KMS-11 (cell line): ENCODE data around the gene CHST8.

Source experiments
- H2AFZ ChIP-seq: fragments of 200-600 bp; sonication (generic); 2 replicates; pipeline ENCODE4 v1.6.1; 2016; ENCODE audit warnings: antibody characterized with exemption, mixed run types, low read depth
- H3K27ac ChIP-seq: fragments of 200-600 bp; sonication (generic); 2 replicates; pipeline ENCODE4 v1.6.1; 2016; ENCODE audit warnings: mild to moderate bottlenecking, mixed run types
- H3K27me3 ChIP-seq: fragments of 200-600 bp; sonication (generic); 2 replicates; pipeline ENCODE4 v1.6.1; 2017; ENCODE audit warnings: mild to moderate bottlenecking, low read depth, mixed run types, moderate library complexity; ENCODE audit not compliant: insufficient read depth
- H3K36me3 ChIP-seq: fragments of 200-600 bp; sonication (generic); 2 replicates; pipeline ENCODE4 v1.6.1; 2017; ENCODE audit warnings: mild to moderate bottlenecking, mixed run types; ENCODE audit not compliant: insufficient read depth
- H3K4me1 ChIP-seq: fragments of 200-600 bp; sonication (generic); 2 replicates; pipeline ENCODE4 v1.6.1; 2016; ENCODE audit warnings: mild to moderate bottlenecking, low read depth, mixed run types; ENCODE audit not compliant: poor library complexity, severe bottlenecking
- H3K4me2 ChIP-seq: fragments of 200-600 bp; sonication (generic); 2 replicates; pipeline ENCODE4 v1.7.0; 2016; ENCODE audit warnings: mild to moderate bottlenecking, mixed run types
- H3K4me3 ChIP-seq: fragments of 200-600 bp; sonication (generic); IDR thresholded peaks from 2 replicates; pipeline ENCODE4 v1.6.1; 2017; ENCODE audit warnings: low read depth, low read length, mixed read lengths; ENCODE audit not compliant: insufficient read depth
- H3K79me2 ChIP-seq: fragments of 200-600 bp; sonication (generic); 2 replicates; pipeline ENCODE4 v1.6.1; 2016; ENCODE audit warnings: low read depth, mixed run types; ENCODE audit not compliant: insufficient read depth
- H3K9ac ChIP-seq: fragments of 200-600 bp; sonication (generic); 2 replicates; pipeline ENCODE4 v1.6.1; 2016; ENCODE audit warnings: mild to moderate bottlenecking, mixed run types
- H4K20me1 ChIP-seq: fragments of 200-600 bp; sonication (generic); 2 replicates; pipeline ENCODE4 v1.6.1; 2016; ENCODE audit warnings: mild to moderate bottlenecking, mixed run types; ENCODE audit not compliant: insufficient read depth
- TF ChIP-seq, protein P1 (sequence below): fragments of 200-600 bp; sonication (generic); conservative IDR thresholded peaks from 2 replicates; pipeline ENCODE4 v1.6.1; 2017; ENCODE audit warnings: low read depth, mild to moderate bottlenecking, antibody characterized with exemption, low read length, moderate library complexity, mixed read lengths

Gene CHST8

DNA sequence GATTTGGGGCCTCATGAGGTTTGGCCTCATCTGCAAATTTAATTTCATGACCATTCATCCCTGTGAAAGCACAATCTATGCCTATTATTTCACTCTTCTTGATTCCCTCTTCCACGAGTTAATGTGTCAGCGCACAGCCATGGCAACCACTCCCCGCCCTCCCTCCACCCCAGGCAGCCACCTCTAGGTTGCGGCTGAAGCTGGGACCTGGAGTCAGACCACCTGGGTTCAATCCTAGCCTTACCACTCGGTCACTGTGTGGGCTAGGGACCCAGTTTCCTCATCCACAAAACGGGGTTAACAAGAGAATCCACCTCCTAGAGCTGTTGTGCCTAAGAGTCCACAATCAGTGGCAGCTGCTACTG, 9.8 kb downstream of the CHST8 start:
- H4K20me1 ChIP-seq, result no peaks in the 10 kb centered on the region
- no peaks in the 10 kb centered on the region for H3K36me3 ChIP-seq
- no peaks in the 10 kb centered on the region for H3K4me1 ChIP-seq
- no peak overlapping the region for H2AFZ ChIP-seq
- no peak overlapping the region for H3K9ac ChIP-seq
- H3K27ac ChIP-seq, result no peak overlapping the region
- TF ChIP-seq, protein P1, sequence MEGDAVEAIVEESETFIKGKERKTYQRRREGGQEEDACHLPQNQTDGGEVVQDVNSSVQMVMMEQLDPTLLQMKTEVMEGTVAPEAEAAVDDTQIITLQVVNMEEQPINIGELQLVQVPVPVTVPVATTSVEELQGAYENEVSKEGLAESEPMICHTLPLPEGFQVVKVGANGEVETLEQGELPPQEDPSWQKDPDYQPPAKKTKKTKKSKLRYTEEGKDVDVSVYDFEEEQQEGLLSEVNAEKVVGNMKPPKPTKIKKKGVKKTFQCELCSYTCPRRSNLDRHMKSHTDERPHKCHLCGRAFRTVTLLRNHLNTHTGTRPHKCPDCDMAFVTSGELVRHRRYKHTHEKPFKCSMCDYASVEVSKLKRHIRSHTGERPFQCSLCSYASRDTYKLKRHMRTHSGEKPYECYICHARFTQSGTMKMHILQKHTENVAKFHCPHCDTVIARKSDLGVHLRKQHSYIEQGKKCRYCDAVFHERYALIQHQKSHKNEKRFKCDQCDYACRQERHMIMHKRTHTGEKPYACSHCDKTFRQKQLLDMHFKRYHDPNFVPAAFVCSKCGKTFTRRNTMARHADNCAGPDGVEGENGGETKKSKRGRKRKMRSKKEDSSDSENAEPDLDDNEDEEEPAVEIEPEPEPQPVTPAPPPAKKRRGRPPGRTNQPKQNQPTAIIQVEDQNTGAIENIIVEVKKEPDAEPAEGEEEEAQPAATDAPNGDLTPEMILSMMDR, result no peak
- H3K79me2 ChIP-seq, result no peaks in the 10 kb centered on the region
- no peak overlapping the region for H3K4me3 ChIP-seq
- H3K27me3 ChIP-seq, result no peaks in the 10 kb centered on the region
- H3K4me2 ChIP-seq, result no peak overlapping the region

DNA sequence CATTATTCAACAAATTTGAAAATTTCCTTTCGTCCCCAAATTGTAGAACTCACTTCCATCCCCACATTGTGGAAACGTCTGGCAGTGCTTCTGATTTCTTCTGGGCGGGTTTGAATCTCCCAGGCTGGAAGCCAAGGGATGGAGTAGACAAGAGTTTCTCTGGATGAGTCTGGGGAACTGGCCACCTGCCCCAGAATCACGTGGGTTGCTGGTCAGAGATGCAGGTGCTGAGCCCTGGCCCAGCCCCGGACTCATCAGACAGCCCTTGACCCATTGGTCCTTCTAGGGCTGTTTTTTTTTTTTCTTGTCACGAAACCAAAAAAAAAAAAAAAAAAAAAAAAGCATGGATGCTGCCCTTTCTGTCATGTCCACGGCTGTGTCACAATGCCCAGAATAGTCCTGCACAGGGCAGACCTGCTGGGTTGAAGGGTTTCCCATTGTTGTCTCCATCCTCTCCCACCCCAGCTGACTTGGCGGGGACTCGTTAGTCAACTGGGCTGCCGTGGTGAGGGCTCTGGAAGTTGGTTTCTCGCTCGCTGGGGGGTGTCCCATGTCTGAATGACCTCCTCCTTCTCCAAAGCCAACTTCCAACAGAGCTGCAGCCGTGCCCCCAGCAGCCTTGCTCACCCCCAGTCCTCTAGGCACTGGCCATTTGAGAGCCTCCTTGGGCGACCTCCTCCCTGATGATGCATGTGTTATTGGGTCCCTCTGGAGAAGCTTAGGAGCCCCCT, 12.8 kb downstream of the CHST8 start:
- H3K36me3 ChIP-seq, result no peaks in the 10 kb centered on the region
- no peak overlapping the region for H2AFZ ChIP-seq
- H3K4me2 ChIP-seq, result no peak overlapping the region
- H3K27ac ChIP-seq, result no peak overlapping the region
- no peak overlapping the region for H3K9ac ChIP-seq
- H4K20me1 ChIP-seq, result no peaks in the 10 kb centered on the region
- TF ChIP-seq, protein P1, result no peak
- no peak overlapping the region for H3K4me3 ChIP-seq
- no peaks in the 10 kb centered on the region for H3K4me1 ChIP-seq
- no peaks in the 10 kb centered on the region for H3K79me2 ChIP-seq
- no peaks in the 10 kb centered on the region; the same call in 1 of the 2 replicates for H3K27me3 ChIP-seq

DNA sequence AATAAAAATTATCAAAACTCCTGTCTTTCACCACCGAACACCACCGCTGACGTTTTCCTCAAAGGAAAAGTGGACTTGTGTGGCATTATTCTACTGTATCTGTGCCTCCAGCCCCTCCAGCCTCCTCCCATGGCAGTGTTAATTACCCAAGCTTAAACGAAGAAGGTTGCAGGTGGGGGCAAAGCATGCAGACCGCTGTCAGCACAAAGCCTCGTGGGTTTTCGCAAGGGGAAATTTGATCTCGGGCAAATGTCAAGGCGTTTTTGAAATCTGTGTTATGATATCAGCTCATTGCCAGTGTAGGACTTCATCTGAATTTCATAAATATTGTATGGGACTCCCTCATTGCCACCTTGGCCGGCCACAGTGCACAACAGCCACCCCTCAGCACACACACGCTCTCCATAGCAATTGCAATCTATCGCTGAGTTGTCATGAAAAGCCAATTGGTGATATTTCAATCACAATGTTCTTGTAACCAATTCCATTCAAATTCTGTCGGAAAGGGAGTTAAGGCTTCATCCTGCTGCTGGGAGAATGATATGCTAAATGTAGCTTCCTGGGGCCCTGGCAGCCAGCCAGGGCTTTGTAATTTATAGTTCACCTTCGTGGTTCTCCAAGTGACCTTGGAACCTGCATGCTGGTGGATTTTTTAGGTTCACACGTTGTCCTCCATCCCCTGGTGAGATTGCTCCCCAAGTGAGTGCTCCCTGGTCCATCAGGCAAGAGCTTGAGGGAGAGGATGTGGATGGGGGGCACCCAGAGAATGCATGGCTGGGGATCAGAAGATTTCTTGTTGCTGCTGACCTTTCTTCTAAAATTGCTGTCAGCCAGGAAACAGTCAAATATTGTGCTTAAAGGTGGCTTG, 16.6 kb downstream of the CHST8 start:
- no peaks in the 10 kb centered on the region for H3K79me2 ChIP-seq
- H3K4me3 ChIP-seq, result no peak overlapping the region
- H2AFZ ChIP-seq, result no peak overlapping the region
- TF ChIP-seq, protein P1, result no peak
- H3K27ac ChIP-seq, result no peak overlapping the region
- H3K9ac ChIP-seq, result no peak overlapping the region
- H3K36me3 ChIP-seq, result no peaks in the 10 kb centered on the region
- no peaks in the 10 kb centered on the region for H4K20me1 ChIP-seq
- H3K27me3 ChIP-seq, result no peaks in the 10 kb centered on the region; the same call in 1 of the 2 replicates
- H3K4me1 ChIP-seq, result no peaks in the 10 kb centered on the region
- H3K4me2 ChIP-seq, result no peak overlapping the region

DNA sequence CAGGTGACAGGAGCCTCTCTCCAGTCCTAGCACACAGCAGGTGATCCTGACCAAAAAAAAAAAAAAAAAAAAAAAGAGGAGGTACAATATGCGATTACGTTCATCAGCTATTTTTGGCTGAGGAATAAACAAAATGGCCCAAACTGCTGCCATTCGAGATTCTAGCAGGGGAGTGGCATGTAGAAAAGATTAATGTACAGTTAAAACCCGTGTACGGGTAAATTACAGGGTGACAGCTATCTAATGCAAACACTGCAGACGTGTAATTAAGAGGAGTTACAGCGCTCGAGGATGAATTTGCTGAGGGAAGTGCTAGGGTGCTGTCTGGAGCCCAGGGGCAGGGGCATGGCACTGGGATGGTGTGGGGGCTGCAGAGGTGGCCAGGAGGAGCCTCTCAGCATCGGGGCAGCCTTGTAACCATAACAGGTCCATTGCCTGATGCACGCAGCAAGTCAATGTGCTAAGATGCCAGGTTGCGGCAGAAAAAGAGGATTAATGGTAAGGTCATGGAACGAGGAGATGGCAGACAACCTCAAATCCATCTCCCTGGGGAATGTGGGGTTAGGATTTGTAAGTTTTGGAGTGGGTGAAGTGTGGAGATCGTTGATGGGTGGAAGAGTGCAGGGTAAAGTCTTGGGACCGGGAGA, 17.4 kb downstream of the CHST8 start:
- no peak overlapping the region for H3K9ac ChIP-seq
- H3K4me2 ChIP-seq, result no peak overlapping the region
- H2AFZ ChIP-seq, result no peak overlapping the region
- H3K79me2 ChIP-seq, result no peaks in the 10 kb centered on the region
- H3K27ac ChIP-seq, result no peak overlapping the region
- no peaks in the 10 kb centered on the region for H3K36me3 ChIP-seq
- TF ChIP-seq, protein P1, result no peak
- H4K20me1 ChIP-seq, result no peaks in the 10 kb centered on the region
- H3K27me3 ChIP-seq, result no peaks in the 10 kb centered on the region; the same call in 1 of the 2 replicates
- no peak overlapping the region for H3K4me3 ChIP-seq
- no peaks in the 10 kb centered on the region for H3K4me1 ChIP-seq
